HG03066 (cell line): ENCODE measurements around the gene KCNT1.
"Not testable (repeated sequence)": the region's sequence is repeated elsewhere in the genome, so short reads cannot be mapped to it uniquely, and the experiment has no call there.

Experiments
- ATAC-seq: cut with Tn5 transposase; IDR thresholded peaks from one replicate; pipeline ENCODE4 v1.9.1; 2021; ENCODE audit warnings: low read depth; ENCODE audit not compliant: unreplicated experiment

Gene KCNT1

DNA sequence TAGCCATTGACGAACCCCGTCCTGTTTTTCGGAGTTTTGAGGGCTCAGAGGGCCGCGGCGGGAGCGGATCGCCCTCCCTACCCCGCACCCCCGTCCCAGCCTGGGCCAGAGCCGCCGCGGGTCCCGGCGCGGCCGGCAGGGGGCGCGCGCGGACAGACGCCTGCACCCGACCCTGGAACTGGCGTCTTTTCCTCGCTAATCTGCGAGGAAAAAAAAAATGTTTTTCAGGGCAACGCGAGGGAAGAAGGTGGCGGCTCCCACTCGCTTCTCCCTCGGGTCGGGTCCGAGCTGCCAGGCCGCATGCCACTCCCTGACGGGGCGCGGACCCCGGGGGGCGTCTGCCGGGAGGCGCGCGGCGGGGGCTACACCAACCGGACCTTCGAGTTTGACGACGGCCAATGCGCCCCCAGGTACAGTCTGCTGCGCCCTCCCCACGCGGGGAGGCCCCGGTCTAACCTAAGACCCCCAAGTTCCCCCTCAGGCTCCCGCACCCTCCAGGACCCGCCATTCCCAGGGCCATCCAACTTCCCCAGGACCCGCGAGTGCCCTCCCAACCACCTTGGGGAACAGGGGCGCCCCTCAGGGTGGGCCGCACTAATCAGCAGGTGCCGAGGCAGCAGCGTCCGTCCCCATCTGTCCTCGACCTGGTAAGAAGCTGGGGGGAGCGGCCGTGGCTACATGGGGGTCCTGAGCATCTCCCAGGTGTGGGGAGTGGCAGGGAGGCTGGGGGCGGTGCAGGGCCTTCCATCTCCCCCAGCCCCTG lies at the start of gene KCNT1:
Gene KCNT1 (plus strand): TSS at position 227 of the 763 bp plus-strand sequence. CDS start 74 bp downstream, at position 301.
- ATAC-seq: no peak

DNA sequence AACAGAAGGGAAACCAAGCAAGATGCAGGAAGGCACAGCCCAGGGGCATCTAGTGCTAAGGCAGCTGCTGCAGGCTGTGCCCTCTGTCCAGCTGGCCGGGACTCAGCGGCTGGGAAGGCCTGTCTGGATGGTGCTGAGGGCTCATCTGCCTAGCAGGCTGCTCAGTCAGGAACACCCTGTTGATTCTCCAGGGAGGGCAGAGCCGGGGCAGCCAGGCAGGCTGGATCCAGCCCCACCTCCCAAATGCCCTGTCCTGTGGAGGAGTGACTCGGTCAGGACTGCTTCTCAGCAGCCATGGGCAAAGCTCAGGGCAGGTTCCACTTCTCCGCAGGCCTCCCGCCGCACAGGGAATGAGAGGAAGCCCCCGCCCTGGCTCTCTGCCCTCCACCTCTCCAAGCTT lies 46.7 kb upstream of the KCNT1 start:
- no peak for ATAC-seq

DNA sequence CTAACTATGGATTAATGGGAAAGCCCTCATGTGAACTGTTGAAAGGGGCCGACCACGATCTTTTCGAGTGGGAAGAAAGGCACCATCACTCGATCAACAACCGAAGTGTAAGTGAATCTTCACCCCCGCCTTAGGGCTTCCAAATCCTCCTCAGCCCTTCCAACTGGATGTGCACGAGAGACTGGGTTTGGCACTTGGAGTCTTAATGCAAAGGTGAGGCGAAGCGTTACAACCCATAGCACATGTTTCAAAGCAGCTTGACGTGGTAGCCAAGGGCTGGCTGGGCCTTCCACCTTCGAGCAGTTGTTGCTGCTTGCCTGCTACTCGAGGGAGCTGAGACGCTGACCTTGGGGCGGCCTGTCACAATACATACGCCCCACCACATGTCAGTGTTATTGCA lies 44.6 kb upstream of the KCNT1 start:
- ATAC-seq: no peak

DNA sequence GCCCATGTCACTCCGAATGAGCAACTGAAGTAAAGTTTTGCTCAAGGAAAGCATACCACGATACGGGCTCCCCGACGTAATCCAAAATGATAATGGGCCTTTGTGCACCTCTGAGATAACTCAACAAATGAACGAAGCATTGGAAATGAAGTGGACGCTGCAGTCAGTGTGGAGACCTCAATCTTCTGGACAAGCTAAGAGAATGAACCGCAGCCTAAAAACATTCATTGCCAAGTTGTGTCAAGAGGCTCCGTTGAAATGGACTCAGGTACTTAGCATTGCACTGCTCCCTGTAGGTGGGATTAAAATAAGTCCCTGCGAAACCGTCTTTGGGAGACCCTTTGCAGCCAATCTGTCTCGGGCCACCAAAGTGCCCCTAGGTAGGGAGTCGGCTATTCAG lies 42.7 kb upstream of the KCNT1 start:
- ATAC-seq: no peak

DNA sequence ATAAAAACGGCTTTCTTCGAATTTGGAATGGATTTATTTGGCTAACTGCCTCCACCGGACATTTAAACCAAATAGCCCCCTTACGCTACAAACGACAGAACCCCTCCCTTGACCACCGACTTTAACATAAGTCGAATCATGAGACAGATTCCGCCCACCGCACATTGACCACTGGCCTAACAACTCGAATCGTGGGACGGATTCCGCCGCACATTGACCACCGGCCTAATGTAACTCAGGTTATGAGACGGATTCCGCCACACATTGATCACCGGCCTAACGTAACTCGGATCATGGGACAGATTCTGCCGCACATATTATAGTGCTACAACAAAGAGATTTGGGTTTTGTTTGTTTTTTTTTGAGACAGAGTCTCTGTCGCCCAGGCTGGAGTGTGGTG lies 41.6 kb upstream of the KCNT1 start:
- ATAC-seq: no peak

DNA sequence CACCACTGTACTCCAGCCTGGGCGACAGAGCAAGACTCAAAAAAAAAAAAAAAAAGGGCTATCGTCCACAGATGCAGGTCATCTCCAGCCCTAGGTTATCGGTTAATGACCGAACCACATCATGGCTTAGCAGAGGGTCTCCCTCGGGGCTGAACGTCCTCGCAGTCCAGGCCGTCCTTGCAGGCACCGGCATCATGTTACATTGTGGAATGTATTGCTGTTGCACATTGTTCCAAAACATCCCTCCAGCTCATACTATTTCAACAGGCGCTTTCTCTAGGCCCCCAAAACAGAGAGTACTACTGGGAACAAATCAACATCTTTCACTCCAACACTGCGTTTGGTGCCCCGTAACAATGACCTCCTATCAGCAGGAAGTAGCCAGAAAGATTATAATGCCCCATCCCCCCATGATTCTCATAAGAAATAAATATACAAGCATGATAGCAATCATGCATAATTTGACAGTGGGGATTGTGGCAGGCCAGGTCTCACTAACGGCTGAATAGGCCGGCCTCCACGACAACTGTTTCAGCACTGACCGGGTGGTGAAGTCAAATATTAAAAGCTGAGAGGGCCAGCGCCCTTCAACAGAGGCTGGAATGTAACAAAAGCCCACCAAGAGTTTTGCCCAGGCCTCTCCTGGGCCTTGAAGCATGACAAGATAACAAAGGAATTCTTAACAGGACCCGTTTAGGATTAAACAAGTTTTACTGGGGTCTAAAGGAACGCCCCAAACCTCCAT lies 40.0 kb upstream of the KCNT1 start:
- ATAC-seq: no peak

DNA sequence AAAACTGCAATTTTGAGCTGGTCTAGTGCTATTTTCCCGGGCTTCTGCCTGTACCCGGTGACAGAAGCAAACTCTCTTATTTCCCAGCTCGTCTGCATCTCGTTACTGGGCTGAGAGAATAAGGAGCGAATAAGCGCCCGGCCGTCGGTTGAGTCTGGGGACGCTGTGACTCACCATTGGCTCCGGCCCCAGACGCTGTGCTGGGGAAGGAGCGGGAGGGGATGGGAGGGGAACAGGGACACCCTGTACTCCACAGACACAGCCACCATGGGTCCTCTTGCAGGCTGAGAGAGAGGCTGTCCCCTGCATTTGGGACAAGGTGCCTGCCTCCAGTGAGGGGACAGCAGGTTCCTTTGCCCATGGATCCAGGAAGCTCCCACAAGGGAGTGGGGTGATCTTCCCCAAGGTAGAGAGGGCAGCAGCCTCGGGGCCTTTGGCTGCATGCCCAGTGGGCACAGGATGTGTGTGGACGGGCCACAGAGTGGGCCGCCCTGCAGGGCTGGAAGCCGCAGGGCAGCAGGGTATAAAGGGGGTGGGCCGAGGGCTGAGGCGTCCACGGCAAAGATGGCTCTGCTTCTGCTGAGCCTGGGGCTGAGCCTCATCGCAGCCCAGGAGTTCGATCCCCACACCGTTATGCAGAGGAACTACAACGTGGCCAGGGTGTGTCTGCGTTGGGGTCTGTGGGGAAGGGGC lies 39.1 kb upstream of the KCNT1 start, which contains the start of gene LCN9:
Gene LCN9 (plus strand): TSS at position 552 of the 693 bp plus-strand sequence. CDS start 13 bp downstream, at position 565.
- no peak for ATAC-seq

DNA sequence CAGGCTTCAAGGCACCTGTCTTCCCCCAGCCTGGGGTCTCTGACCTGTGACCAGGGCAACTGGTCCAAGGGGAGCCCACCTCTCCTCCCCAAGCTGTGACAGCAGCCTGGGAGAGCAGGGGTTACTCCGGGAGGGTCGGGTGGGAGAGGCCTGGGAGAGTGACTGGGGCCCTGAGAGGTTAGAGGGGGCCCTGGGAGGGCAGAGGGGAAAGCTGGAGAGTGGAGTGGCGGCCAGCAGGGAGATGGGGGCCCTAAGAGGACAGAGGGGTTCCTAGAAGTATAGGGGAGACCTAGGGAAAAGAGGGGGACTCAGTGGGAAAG lies 38.6 kb upstream of the KCNT1 start:
- no peak for ATAC-seq

DNA sequence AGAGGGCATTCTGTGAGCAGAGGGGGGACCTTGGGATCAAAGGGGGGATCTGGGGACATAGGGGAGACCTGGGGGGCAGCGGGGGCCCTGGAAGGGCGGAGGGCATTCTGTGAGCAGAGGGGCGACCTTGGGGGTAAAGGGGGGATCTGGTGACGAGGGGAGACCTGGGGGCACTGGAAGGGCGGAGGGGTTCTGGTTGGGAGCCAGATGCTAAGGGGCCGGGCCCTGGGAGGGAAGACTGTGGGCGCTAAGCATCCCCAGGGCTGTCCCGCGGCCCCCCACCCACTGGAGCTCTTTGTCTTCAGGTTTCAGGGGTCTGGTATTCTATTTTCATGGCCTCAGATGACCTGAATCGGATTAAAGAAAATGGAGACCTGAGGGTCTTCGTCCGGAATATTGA lies 38.1 kb upstream of the KCNT1 start:
- ATAC-seq: no peak

DNA sequence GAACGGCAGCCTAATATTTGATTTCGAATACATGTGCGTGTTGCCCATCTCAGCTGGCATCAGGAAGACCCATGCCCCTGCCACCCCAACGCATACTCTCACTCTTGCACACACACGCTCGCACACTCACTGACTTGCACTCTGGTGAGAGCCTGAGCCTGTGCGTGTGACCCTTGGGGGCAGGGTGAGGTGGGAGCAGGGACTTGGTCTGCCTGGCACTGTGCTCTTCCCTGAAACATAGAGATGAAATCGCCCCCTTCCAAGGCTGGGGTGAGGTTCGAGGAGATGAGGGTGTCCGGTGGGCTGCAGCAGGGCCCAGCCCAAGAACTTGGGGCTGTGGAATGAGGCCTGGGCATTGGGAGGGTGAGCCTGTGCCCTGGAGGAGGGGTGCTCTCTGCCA lies 37.7 kb upstream of the KCNT1 start:
- ATAC-seq: no peak

DNA sequence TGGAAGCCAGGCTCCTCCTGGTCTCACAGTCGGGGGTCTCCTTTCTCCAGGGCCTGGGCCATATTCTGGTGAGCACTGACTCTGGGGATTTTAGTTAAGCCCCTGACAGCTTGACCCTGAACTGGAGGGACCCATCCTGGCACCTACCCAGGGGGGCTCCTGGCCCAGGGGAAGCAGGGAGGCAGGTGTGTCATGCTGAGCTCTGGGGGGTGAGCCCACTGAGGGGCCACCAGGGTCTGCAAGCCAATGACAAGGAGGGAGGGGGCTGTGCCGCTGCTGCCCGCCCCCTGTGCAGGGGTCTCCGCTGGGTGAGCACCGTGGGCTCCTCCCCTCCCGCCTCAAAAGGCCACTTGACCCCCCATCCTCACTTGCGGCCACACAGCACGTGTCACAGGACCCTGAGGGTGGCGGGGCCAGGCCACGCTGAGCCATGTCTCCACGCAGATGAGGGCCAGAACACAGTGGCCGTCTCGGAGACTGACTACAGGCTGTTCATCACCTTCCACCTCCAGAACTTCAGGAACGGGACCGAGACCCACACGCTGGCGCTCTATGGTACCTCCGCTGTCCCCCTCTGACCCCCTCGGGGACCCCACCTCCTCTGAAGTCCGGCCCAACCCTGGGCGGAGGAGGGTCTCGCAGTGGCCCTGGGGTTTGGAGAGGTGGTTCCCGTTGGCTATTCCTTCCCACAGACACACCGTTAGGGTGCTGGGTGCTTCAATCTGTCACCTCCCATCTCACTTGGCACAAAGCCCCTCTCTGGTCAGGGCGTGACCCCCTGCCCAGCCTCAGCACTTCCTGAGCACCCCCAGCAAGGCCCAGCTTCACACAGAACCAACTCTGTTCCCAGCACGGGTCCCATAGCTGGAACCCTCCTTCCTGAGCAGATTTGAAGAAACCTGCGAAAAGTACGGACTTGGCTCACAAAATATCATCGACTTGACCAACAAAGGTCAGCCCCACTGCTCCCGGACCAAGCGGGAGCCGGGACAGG lies 36.9 kb upstream of the KCNT1 start:
- ATAC-seq: no peak

DNA sequence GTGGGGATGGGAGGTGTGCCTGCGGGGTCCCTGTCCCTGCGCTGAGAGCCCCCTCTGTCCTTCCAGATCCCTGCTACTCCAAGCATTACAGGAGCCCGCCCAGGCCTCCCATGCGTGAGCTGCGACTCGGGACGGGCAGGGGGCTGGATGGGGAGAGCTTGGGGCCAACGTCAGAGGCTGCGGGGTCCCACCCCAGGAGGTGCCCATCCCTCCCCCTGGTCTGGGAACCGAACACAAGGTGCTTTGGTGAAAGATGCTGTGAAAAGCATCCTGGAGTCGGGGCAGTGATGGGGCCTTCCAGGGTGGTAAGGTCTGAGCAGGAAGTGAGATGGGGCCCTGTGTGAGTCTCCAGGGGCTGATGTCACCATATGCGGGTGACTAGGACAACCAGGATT lies 36.2 kb upstream of the KCNT1 start:
- no peak for ATAC-seq

DNA sequence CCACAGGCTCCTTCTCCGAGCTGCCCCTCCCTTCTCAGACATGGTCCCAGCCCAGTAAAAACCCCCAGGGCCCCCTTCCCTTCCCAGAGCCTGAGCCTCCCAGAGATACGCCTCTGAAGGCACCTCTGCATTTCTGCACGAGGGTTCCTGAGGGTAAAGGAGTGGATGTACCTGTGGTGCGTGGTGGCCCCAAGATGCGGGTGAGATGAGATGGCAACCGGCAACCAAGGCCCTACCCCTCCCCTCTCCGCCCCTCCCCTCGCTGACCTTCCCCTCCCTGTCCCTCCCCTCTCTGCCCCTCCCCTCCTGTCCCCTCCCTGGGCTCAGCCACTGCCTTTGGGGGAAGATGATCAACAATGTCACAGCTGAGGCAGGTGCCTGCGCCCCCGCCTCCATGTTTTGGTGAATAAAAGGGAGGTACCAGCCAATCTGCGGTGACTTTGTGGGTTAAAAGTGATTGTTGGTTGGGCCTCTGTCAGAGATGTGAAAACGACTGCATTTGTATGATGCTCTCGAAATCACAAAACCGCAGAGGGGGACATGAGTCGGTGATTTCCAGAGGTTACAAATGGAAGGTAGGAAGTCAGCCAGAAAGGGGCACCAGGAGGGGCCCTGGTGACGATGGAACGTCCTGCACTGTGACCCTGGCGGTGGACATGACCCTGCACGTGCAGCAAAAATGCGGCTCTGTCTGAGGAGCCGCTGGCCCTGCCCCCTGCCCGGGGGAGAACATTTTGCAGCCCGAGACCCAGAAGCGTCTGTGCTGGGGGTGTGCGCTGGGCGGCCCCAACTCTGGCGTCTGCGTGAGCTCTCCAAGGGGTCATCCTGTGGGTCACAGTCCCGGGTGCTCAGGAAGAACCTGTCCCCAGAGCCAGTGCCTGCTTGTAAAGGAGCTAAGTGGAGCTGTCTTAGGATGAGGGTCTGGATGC lies 35.2 kb upstream of the KCNT1 start:
- ATAC-seq: no peak

DNA sequence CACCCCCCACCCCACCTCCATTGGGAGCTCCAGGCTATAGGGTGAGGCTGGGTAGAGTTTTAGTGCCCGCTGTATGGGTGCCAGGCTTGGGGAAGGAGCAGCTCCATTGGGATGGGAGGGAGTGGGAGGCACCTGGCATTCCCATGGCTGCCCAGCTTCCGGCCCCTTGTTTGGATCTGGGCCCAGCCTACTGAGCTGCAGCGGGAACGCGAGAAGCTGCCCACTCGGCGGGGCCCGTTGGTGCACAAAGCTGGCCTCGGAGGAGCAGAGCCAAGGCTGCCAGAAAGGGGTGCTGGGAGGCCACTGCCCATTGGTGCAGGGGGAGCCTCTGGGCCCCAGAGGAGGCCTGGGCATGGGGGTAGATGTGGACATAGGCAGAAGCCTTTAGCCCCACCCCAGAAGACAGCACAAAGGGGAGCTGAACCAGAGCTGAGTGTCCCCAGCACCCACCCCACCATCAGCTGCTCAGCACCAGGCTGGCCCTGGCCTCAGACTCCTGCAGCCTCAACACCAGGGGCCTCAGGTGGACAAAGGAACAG lies 34.5 kb upstream of the KCNT1 start:
- no peak for ATAC-seq

DNA sequence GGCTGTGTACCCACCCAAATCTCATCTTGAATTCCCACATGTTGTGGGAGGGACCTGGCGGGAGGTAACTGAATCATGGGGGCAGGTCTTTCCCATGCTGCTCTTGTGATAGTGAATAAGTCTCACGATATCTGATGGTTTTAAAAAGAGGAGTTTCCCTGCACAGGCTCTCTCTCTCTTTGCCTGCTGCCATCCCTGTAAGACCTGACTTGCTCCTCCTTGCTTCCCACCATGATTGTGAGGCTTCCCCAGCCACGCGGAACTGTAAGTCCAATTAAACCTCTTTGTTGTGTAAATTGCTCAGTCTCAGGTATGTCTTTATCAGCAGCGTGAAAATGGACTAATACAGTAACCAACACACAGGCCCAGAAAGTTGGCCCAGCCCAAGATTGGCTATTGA lies 33.0 kb upstream of the KCNT1 start:
- not testable (repeated sequence) for ATAC-seq

DNA sequence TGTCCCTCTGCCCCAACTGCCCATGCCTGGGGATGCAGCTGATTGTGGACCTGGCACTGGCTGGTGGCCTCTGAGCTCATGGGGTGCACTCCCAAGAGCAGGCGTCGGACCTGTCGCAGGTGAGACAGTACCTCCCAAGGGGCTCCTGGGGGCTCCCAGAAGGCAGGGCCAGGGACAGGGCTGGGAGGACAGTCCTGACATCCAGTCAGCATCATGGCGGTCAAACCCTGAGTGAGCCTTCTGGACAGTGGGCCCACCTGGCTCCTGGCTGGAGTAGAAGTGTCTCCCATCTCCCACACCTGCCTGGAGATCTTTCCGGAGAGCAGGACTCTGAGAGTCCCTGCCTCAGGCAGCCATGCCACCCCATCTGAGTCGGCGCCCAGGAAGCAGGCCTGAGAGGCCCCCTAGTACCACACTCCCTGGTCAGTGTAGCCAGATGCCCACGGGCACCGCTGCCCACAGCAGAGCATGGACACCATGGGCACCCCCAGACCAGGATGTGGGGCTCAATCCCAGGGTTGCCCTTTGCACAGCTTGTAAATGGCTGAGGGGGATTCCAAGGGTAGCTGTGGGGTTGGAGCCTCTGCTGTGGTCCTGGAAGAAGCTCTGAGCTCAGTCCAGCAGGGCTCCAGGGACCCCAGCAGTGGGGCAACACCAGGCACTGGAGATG lies 32.2 kb upstream of the KCNT1 start:
- no peak for ATAC-seq

DNA sequence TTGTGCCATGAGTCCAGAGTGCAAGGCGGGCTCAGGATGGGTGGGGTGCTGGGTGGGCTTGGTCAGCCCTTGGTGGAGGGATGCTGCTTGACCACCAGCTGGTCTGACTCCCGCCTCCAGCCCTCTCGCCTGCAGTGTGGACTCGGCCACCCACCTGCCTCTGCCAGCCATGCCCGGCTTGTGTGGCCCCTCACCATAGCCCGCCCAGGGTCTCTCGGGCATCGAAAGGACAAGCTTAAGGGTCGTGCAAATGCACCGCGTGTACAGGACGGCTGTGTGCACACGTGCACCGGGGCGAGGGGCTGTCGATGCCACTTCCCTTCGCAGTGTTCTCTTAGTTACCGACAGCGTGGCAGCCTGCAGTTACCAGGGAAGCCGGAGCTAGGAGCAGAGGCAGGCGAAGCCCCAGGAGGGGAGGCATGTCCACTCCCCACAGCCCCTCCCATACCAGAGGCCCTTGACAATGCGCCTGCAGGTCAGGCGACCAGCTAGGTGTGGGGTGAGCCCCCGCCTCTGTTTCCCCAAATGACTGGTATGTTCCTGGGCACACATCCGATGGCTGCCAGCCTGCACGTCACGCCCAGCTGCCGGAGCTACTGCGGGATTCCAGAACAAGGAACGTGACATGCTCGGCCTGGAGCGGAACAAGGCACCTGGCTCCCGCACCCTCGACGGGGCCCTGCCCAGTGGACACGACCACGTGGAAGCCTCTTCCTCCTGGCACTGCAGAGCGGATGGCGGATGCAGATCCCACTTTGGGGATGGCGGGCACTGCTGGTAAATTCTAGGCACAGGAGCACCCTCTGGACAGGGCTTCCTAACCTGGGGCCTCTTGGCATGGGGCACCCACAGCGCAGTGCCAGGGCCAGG lies 31.0 kb upstream of the KCNT1 start:
- no peak for ATAC-seq
